K562 (cell line): ENCODE measurements around the gene ALDH6A1. TPM values are rescaled to one million over a fixed set of nuclear protein-coding genes. Genes with fewer than 3 reads are reported as not detected.

Experiments used
- BHLHE40 ChIP-seq: IDR thresholded peaks from 2 replicates; pipeline ENCODE4 v1.6.1; 2011; ENCODE audit warnings: low read length, improper control_type of control experiment
- CBFA2T3 ChIP-seq: fragments of 450-650 bp; IDR thresholded peaks from 2 replicates; pipeline ENCODE4 v1.6.1; 2017
- CGGBP1 ChIP-seq: fragments of 250-450 bp; sonication (Bioruptor Pico); IDR thresholded peaks from 2 replicates; pipeline ENCODE4 v1.9.0; 2021; ENCODE audit warnings: mild to moderate bottlenecking
- HDAC8 ChIP-seq: fragments of 450-650 bp; IDR thresholded peaks from 2 replicates; pipeline ENCODE4 v1.6.1; 2016; ENCODE audit warnings: mild to moderate bottlenecking, missing genetic modification characterization, moderate library complexity, missing compliant biosample characterization
- HDGF ChIP-seq: fragments of 450-650 bp; IDR thresholded peaks from 2 replicates; pipeline ENCODE4 v1.6.1; 2016
- MXI1 ChIP-seq: IDR thresholded peaks from 2 replicates; pipeline ENCODE4 v1.6.1; 2011; ENCODE audit warnings: low read depth, mild to moderate bottlenecking, improper control_type of control experiment, low read length
- NFE2L1 ChIP-seq: fragments of 450-650 bp; IDR thresholded peaks from 2 replicates; pipeline ENCODE4 v1.6.1; 2016; ENCODE audit warnings: missing genetic modification characterization, low read depth, mild to moderate bottlenecking, missing compliant biosample characterization, moderate library complexity, borderline replicate concordance
- POLR3G ChIP-seq: IDR thresholded peaks from 2 replicates; pipeline ENCODE4 v1.6.1; 2011; ENCODE audit not compliant: insufficient read length, insufficient replicate concordance; ENCODE audit errors: extremely low read depth
- RBM34 ChIP-seq: fragments of 200-400 bp; formaldehyde crosslinking; IDR thresholded peaks from 2 replicates; pipeline ENCODE4 v1.6.1; 2018; ENCODE audit warnings: low read length, borderline replicate concordance; ENCODE audit not compliant: insufficient read depth
- SMAD2 ChIP-seq: fragments of 150-350 bp; IDR thresholded peaks from 2 replicates; pipeline ENCODE4 v1.6.1; 2014; ENCODE audit warnings: low read depth, mild to moderate bottlenecking, low read length
- SP2 ChIP-seq: IDR thresholded peaks from 2 replicates; pipeline ENCODE4 v1.6.1; 2011; ENCODE audit warnings: mild to moderate bottlenecking, low read depth, low read length, moderate library complexity; ENCODE audit not compliant: poor library complexity, severe bottlenecking; ENCODE audit errors: extremely low read depth
- TFAM ChIP-seq: fragments of 250-450 bp; sonication (Bioruptor Pico); conservative IDR thresholded peaks from 2 replicates; pipeline ENCODE4 v1.5.0; 2021; ENCODE audit warnings: mild to moderate bottlenecking, moderate library complexity
- U2AF2 ChIP-seq: fragments of 200-400 bp; formaldehyde crosslinking; optimal IDR thresholded peaks from 2 replicates; pipeline ENCODE3; 2017; ENCODE audit warnings: low read depth, mild to moderate bottlenecking, low read length
- ZBTB9 ChIP-seq: fragments of 450-650 bp; formaldehyde crosslinking; IDR thresholded peaks from 2 replicates; pipeline ENCODE4 v1.4.0; 2020; ENCODE audit warnings: mild to moderate bottlenecking, moderate library complexity
- ZKSCAN1 ChIP-seq: fragments of 150-350 bp; IDR thresholded peaks from 2 replicates; pipeline ENCODE4 v1.6.1; 2016; ENCODE audit warnings: low read depth, low read length
- ZNF3 ChIP-seq: fragments of 250-450 bp; sonication (Bioruptor Pico); IDR thresholded peaks from 2 replicates; pipeline ENCODE4 v1.5.0; 2021; ENCODE audit warnings: mild to moderate bottlenecking, moderate library complexity
- ZNF830 ChIP-seq: fragments of 250-450 bp; sonication (Bioruptor Pico); IDR thresholded peaks from 2 replicates; pipeline ENCODE4 v1.5.0; 2021; ENCODE audit warnings: mild to moderate bottlenecking
- polyA plus RNA-seq, 8 experiments: library from polyadenylated mRNA; depleted of rRNA in 4 of 8; stranded (reverse) in 5 of 8; unstranded in 3 of 8; fragments of >200 nt; fragmentation: Nextera tagmentation in 2 of 8; fragmentation: Illumina TruSeq in 1 of 8; extraction: Ambion mirVana in 2 of 8; extraction: Trizol in 1 of 8; gene quantifications; 2 replicates each; pipeline versions ENCODE4 v1.2.1 to v1.2.3, GENCODE V29; 2011 to 2014; ENCODE audit warnings: inconsistent platforms in 1 of 8, missing spikeins in 1 of 8
- total RNA-seq, 7 experiments: library from RNA; depleted of rRNA in 6 of 7; stranded (reverse); fragments of >200 nt in 6 of 7; fragmentation: Illumina TruSeq in 2 of 7; extraction: Trizol in 2 of 7; gene quantifications; 2 replicates each; pipeline versions ENCODE4 v1.2.1 to v1.2.3, GENCODE V29; 2011 to 2021; ENCODE audit warnings: low replicate concordance in 1 of 7
- TF ChIP-seq, protein P1 (sequence below): fragments of 250-450 bp; sonication (Bioruptor Pico); IDR thresholded peaks from 2 replicates; pipeline ENCODE4 v1.4.0; 2020; ENCODE audit warnings: mild to moderate bottlenecking

The ALDH6A1 gene
- total and polyA plus RNA-seq, 9 of the 15 experiments (the other 6 are each of a cell fraction or from before 2014, with no cell fraction given): 3.1 to 11.5 (median 4.6) TPM

DNA sequence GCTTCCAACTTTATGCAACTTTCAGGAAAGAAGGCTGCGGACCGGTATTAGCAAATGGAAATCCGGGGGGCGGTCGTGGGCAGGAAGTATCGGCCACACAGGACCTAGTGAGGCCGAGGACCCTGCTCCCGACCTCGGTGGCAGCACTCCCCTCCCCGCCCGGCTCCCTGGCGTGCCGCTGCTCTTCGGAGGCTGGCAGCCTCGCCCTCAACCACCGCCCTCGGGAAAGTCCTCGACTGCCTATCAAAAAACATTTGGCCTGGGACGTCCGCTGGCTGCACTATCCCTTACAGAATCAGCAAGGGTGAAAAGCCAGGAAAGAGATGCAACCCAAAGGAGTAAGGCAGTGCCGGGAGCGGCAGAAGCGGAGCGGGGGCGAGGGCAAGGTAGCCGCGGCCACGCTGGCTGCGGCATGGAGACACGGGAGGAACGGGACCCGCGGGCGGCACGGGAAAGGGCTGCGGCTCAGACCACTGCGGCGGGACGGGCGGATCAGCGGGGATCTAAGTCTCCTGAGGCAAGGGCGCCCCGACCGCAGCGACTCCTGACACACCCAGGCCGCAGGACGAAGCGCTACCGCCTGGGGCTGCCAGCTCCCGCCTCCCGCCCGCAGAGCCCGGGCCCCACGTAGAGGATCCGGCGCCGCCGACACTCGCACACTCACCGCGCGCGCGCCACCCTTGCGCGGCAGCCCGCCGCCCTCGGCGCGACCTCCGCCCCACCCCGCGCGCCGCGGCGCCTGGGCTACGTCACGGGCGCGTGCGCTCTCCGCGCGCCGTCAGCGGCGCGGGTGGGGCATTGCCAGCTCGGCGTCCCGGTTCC is 65.5 kb downstream of the ALDH6A1 start, which contains the start of the genes BBOF1 and ENTPD5 (continued):
- 0 out of 2 replicates have a peak, but pooled peaks have one; percentile 48 for TF ChIP-seq ZBTB9 (CRISPR knock-in tag)
- no peak for TF ChIP-seq ZNF3 (CRISPR knock-in tag)
- TF ChIP-seq POLR3G: no peak
- TF ChIP-seq MXI1: 0 out of 2 replicates have a peak, but pooled peaks have one; percentile 83
- no peak for TF ChIP-seq TFAM (CRISPR knock-in tag)
- TF ChIP-seq HDGF: no peak
- TF ChIP-seq SP2: no peak
- no peak for TF ChIP-seq CGGBP1 (CRISPR knock-in tag)
- peak; percentile 8; the same call in 1 of the 2 replicates for TF ChIP-seq BHLHE40
- no peak for TF ChIP-seq CBFA2T3
- TF ChIP-seq SMAD2: no peak
- TF ChIP-seq HDAC8: no peak
- TF ChIP-seq ZNF830 (CRISPR knock-in tag): no peak
- no peak for TF ChIP-seq ZKSCAN1
- TF ChIP-seq, protein P1, sequence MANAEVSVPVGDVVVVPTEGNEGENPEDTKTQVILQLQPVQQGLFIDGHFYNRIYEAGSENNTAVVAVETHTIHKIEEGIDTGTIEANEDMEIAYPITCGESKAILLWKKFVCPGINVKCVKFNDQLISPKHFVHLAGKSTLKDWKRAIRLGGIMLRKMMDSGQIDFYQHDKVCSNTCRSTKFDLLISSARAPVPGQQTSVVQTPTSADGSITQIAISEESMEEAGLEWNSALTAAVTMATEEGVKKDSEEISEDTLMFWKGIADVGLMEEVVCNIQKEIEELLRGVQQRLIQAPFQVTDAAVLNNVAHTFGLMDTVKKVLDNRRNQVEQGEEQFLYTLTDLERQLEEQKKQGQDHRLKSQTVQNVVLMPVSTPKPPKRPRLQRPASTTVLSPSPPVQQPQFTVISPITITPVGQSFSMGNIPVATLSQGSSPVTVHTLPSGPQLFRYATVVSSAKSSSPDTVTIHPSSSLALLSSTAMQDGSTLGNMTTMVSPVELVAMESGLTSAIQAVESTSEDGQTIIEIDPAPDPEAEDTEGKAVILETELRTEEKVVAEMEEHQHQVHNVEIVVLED (CRISPR knock-in tag): peak; percentile 94
- no peak for TF ChIP-seq U2AF2
- TF ChIP-seq RBM34: no peak
- no peak for TF ChIP-seq NFE2L1 (tag)
